ENCODE measurements around the gene DEXI.

GRCh38 chr16:10936272-10936984, 5.8 kb downstream of the DEXI start:
- no peak for TF ChIP-seq CTCF (IDR thresholded peaks at IDR 0.05; ENCODE audit: insufficient read depth, low read length, poor library complexity, severe bottlenecking)
- no peak for TF ChIP-seq EZH2phosphoT487 (conservative IDR thresholded peaks at IDR 0.05; ENCODE audit: low read length)
